Fibroblast of lung (primary cell): ENCODE results near the gene ELOVL1.

ENCODE experiments used
- CTCF ChIP-seq, 2 donors: IDR thresholded peaks in 1 of 2; conservative IDR thresholded peaks in 1 of 2; 1 replicate in 1 of 2; 2 replicates in 1 of 2; pipeline ENCODE4 v1.5.1; 2011 to 2012; ENCODE audit warnings: low read length in 2 of 2, control low read depth in 1 of 2, inconsistent platforms in 1 of 2, low read depth in 1 of 2, mild to moderate bottlenecking in 1 of 2
- EZH2 ChIP-seq: IDR thresholded peaks from 2 replicates; pipeline ENCODE4 v1.5.1; 2012; ENCODE audit warnings: low read length, control low read depth, mild to moderate bottlenecking; ENCODE audit errors: missing control alignments

GRCh38 chr1:43329995-43330751, 37.6 kb downstream of the ELOVL1 start:
- TF ChIP-seq CTCF (conservative IDR thresholded peaks at IDR 0.05 in 1 of 2, IDR thresholded peaks at IDR 0.05 in 1 of 2; ENCODE audit: low read depth in 1 of 2, low read length in 2 of 2) (no peak), EZH2 (no peak)
